ENCODE results near the gene ATP7B.

- no peak for TF ChIP-seq ZNF274 (IDR thresholded peaks at IDR 0.05; ENCODE audit: low read depth, low read length)
- TF ChIP-seq YY1 (IDR thresholded peaks at IDR 0.05; ENCODE audit: insufficient read depth, insufficient read length), result no peak
- TF ChIP-seq SUZ12 (IDR thresholded peaks at IDR 0.05; ENCODE audit: extremely low read depth, insufficient read depth, insufficient read length), result no peak
These were observed 83.0 kb downstream of the ATP7B start for GRCh38 chr13:51928231-51928630.

Measured in NT2/D1 (cell line).